GM21619 (cell line): ENCODE results near the gene MACROD2.

Experiments used
- ATAC-seq: cut with Tn5 transposase; IDR thresholded peaks from one replicate; pipeline ENCODE4 v1.9.1; 2021; ENCODE audit not compliant: unreplicated experiment

Gene MACROD2

GRCh38 chr20:14512839-14513238, 517.5 kb downstream of the MACROD2 start:
- ATAC-seq, result no peak

GRCh38 chr20:14518648-14519047, 523.3 kb downstream of the MACROD2 start:
- no peak for ATAC-seq

- ATAC-seq, result no peak
Observed at GRCh38 chr20:14521016-14521415, 525.7 kb downstream of the MACROD2 start.

GRCh38 chr20:14521436-14521835, 526.1 kb downstream of the MACROD2 start:
- ATAC-seq, result no peak

- no peak for ATAC-seq
Observed at GRCh38 chr20:14522595-14522994, 527.3 kb downstream of the MACROD2 start.

- no peak for ATAC-seq
Observed at GRCh38 chr20:14523090-14523489, 527.8 kb downstream of the MACROD2 start.

DNA sequence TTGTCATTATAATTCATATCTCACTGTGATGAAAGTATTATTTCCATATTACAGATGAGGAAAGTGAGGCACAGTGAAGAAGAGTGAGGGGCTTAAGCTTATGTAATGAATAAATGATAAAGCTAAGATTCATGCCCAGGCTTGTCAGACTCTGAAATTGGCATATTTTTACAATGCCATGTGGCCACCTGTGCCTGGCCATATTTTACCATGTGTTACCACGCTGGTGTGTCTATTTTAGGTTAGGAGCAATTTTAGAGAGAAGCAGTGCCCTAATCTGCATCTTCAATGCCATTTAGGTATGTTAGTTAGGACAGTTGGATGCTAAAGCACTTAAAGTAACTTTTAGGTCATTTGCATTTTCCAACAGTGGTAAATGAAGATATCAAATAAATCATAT, 530.1 kb downstream of the MACROD2 start:
- no peak for ATAC-seq

GRCh38 chr20:14526891-14527290, 531.6 kb downstream of the MACROD2 start:
- ATAC-seq, result no peak

GRCh38 chr20:14531786-14532185, 536.5 kb downstream of the MACROD2 start:
- no peak for ATAC-seq

DNA sequence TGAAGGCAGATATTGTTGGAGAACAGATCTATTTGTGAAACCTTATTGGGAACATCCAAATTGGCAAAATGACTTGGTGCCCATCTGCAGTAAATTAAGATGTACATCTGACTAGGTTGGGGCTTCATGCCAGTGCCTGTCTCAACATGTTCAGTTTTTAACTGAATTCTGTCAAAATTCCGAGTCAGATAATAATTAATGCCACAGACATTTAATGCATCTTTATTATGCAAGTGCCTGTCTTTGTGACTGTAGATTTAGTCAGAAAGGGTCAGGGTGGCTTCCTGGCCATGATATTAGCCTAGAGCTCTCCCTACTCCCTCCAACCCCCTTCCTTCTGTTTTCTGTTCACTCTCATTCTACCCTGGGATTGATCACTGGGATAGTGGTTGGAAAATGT, 541.4 kb downstream of the MACROD2 start:
- ATAC-seq, result no peak

DNA sequence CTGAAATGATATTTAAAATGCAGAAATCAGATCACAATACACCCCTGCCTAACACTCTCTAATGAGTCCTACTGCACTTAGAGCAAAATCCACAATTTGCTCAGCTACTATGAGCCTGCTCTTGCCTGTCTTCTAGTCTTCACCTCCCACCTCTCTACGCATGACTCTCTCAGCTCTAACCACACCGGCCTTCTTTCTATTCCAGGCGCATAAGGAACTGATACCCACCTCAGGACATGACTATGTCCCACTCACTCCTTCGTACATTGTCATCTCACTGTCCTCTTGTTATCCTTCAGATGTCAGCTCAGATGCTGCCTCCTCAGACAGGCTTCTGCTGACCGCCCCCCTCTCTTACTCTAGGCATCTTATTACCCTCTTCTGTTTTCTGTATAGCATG, 543.1 kb downstream of the MACROD2 start:
- peak; percentile 95 for ATAC-seq

- ATAC-seq, result no peak
Observed at GRCh38 chr20:14543040-14543439, 547.7 kb downstream of the MACROD2 start.

DNA sequence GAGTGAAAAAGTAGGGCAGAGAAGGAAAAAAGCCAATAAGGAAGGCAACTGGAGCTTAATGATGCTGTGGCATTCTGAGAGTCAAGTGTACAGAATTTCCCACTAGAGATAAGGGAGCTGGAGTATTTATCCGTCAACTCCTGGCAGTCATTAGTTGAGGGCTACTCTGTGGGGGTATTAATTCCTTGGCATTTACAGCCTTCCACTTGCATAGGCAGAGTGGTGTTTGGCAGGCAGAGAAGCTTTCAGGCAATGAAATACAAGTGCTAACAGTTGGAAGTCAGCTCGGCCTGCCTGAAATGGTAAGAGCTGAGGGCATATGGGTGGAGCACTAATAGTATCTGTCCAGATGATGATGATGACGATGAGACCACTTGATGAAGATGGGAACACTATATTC, 549.4 kb downstream of the MACROD2 start:
- ATAC-seq, result no peak

DNA sequence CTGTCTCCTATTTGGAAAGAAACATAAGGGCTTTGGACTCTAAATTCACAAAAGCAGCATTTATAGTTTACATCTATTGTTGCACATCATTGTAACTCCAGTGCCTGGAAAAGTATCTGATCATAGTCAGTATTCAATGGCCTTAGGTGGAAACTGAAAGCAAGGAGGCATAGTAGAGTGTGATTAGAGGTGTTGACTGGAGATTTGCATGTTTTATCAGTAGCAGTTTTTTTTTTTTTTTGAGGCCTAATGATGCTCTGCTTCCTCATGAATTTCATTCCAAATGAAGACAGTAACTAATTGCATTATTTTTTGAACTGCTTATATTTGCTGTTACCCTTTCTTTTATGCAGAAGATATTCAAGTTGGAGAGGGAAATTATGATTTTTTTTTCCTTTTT, 555.3 kb downstream of the MACROD2 start:
- no peak for ATAC-seq

DNA sequence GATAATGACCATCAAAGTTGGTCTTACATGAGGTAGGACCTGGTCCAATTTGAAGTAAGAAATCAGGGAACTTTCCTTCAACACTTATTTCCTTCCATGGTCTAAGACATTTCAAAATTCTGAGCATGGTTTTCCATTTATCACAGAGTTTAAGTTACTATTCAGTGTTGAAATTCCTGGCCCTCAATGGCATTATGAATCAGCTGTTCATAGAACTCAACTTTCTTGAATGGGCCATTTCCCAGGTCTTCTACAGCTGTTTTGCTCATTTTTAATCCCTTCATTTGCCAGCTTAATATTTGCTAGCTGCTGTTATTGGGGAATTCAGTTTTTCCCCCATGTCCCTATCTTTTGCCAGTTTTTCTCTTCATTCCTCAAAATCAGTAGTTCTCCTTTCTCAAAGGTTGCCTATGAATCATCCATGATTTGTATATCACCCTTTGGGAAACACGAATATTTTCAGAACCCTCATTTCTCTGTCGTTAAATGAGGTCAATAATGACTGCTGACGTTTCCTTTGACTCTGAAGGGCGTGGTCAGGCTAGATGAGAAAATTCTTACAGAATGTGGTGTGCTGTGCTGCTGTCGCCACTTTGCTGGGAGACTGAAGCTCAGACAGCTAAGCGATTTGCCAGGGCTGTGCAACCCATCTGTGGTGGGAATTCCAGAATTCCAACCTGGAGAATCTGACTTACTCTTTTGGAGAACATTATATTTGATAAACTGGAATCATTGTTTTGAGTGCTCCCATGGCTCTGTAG, 558.6 kb downstream of the MACROD2 start:
- ATAC-seq, result no peak

DNA sequence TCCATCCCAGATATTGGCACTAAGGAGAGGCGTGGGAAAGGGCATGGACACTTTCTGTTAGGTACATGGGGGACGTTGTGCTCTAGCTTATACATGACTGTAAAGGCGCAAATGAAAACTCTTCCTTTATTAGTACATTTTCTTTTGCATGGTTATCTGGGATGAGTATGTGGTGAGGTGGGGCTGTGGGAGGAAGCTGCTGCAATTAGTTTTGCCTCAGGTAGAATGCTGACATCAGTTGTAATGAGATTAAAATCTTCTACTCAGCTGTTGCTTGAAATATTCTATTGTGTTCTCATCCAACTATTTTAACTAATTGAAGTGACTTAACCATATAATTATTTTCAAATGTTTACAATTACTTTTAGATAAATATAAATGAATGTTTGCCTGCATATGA, 560.4 kb downstream of the MACROD2 start:
- ATAC-seq, result no peak

GRCh38 chr20:14556206-14556605, 560.9 kb downstream of the MACROD2 start:
- no peak for ATAC-seq

DNA sequence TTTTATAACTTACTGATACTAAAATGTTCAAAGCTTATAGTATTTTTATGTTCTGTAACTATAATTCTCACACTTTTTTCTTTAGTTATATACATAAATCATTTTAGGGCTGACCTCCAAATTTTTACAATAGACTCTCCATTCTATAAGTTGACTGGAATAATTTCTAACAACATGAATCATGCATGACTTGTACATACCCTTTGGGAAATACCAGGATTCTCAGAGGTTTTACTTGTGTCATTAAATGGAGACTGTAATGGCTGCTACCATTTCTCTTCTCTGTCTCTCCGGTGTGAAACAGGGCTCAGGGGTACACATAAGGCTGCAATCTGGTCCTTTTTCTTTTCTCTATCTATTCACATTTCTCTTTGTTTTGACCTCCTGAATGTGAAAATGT, 564.3 kb downstream of the MACROD2 start:
- no peak for ATAC-seq

- no peak for ATAC-seq
Observed at GRCh38 chr20:14561741-14562221, 566.5 kb downstream of the MACROD2 start.

DNA sequence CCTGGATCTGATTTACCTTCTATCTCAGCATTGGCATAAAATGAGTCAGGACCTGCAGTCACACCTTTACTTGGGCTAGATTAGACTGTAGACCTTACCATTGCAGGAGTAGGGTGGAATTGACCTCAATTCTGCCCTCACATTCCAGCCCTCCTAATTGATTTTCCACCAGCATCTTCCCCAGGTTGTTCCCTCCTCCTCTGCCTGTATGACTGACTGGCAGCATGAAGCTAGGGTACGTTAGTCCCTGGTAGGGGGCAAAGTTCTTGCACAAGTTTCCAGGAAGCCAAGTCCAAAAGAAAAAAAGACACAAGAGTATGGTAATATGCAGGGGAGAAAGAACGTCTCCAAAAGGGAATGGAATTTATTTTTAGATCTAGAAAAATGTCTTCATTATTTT, 567.7 kb downstream of the MACROD2 start:
- ATAC-seq, result no peak

DNA sequence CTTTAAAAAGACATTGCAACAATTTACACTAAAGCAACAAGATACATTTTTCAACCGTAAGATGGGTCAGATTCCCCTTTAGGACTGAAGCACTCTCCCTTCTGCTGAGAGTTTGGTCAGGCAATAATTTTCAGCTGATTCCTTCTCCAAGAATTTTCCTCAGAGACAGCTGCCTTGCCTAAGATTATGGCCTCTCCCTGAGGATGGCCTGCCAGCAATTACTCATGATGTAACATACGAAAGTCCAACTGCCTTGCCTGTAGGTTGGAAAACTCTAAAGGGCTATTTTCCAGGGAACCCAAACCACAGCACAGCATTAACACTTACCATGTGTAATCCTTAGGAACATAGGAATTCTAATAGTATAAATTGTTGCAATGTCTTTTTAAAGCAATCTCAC, 571.2 kb downstream of the MACROD2 start:
- ATAC-seq, result no peak

- ATAC-seq, result no peak
Observed at GRCh38 chr20:14568225-14568624, 572.9 kb downstream of the MACROD2 start.

DNA sequence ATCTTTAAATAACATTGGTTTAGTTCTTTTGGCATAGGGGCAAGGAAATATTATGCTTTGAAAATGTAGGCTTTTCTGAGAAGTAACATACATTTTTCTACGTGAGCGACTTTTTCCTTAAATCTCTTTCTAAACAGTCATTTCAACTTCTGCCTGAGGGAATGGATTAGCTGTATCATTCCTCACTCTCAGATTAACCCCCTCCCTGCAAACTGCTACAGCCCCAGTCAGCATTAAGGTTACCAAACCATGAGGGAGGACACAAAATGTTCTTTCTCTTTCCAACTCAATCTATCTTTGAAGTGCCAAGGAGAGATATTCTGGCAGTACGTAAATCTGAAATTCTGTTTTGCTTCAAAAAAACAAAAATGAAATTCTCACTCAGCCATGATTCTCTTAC, 573.4 kb downstream of the MACROD2 start:
- ATAC-seq, result no peak
